ENCODE data around the gene MTREX. TPM values are rescaled to one million over a fixed set of nuclear protein-coding genes. Genes with fewer than 3 reads are reported as not detected.

The MTREX gene
- 25.4 to 54.0 TPM (median 34.4 TPM) in 5 replicates for total RNA-seq (2022; extraction: Qiagen RNA extraction)

DNA sequence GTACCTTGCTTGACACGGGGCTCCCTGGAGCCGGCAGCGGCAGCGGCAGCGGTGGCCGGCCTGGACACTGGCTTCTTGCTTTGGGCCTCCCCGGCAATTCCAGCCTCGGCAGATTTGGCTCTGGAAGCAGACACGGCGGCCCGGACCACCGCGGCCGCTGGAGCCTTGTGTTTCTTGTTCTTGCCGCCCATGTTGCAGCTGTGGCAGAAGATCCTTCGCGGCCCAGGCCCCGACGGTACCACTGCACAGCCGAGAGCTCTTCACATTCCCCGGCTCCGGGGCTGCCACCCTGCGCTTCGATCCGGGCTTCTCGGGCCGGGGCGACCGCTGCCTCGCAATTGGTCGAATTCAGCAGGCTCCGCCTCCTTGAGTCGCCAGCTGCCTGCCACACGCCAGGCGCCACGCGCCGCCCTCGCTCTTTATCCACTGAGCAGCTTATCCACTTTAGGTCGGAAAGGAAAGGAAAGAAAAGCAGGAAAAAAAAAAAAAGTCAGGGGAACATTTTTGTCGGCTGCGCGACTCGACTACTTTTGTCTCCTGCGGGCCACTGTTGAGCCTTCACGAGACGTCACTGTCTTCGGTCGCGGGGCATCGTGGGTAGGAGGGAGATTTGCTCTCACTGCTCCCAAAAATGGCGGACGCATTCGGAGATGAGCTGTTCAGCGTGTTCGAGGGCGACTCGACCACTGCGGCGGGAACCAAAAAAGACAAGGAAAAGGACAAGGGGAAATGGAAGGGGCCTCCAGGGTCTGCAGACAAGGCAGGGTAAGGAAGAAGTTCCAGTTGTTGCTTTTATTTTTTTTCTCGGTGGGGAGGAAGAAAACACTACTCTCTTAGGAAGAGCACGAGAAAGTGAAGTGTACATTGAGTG is at the start of gene MTREX, which contains the start of gene DHX29:
Gene MTREX, plus strand, starts transcription at position 607 of the 871 bp plus-strand sequence. Its CDS starts 25 bp downstream, at position 632.
Gene DHX29, minus strand, starts transcription at position 312 of the 871 bp plus-strand sequence. Its CDS starts 121 bp downstream, at position 191.

Other genes with a start within 250 kb of the MTREX start
- not detected in 5 replicates for gene GZMA, start 205.3 kb upstream of the MTREX start, total RNA-seq (2022; extraction: Qiagen RNA extraction)
- gene GPX8, start 147.8 kb upstream of the MTREX start, total RNA-seq (2022; extraction: Qiagen RNA extraction): 30.9 to 38.0 TPM (median 34.0 TPM) in 5 replicates
- 0.07 to 0.09 TPM (median 0.09 TPM) in 4 of 5 replicates, not detected in the other for gene CDC20B, start 134.8 kb upstream of the MTREX start, total RNA-seq (2022; extraction: Qiagen RNA extraction)
- 1.6 to 2.2 TPM (median 1.8 TPM) in 5 replicates for gene MCIDAS, start 80.7 kb upstream of the MTREX start, total RNA-seq (2022; extraction: Qiagen RNA extraction)
- 5.4 to 8.5 TPM (median 7.4 TPM) in 5 replicates for gene CCNO, start 74.4 kb upstream of the MTREX start, total RNA-seq (2022; extraction: Qiagen RNA extraction)
- gene DHX29, start 295 bp upstream of the MTREX start, total RNA-seq (2022; extraction: Qiagen RNA extraction): 19.6 to 24.6 TPM (median 22.5 TPM) in 5 replicates
- 31.3 to 38.7 TPM (median 37.9 TPM) in 5 replicates for gene PLPP1, start 227.0 kb downstream of the MTREX start, total RNA-seq (2022; extraction: Qiagen RNA extraction)

Data from A549 treated with Mapracorat at 1 μM for 4 hours (cell line).